ENCODE results near the gene MEI1.
"Not testable (repeated sequence)": the region's sequence is repeated elsewhere in the genome, so short reads cannot be mapped to it uniquely, and the experiment has no call there.

The MEI1 gene

GRCh38 chr22:41699264-41700107, at the start of gene MEI1:
TSS of gene MEI1 (plus strand) at chr22:41699503. CDS start at chr22:41699539, 36 bp downstream.
- no peak for DNase-seq

GRCh38 chr22:41650229-41650628, 49.1 kb upstream of the MEI1 start:
- DNase-seq = no peak

- DNase-seq = no peak
Observed at GRCh38 chr22:41650821-41651220, 48.5 kb upstream of the MEI1 start.

- DNase-seq = no peak
Observed at GRCh38 chr22:41654322-41654721, 45.0 kb upstream of the MEI1 start.

- DNase-seq = no peak
Observed at GRCh38 chr22:41656556-41656955, 42.7 kb upstream of the MEI1 start.

GRCh38 chr22:41657709-41658108, 41.6 kb upstream of the MEI1 start:
- DNase-seq = no peak

GRCh38 chr22:41658869-41659268, 40.4 kb upstream of the MEI1 start:
- DNase-seq = no peak

- DNase-seq = no peak
Observed at GRCh38 chr22:41659941-41660340, 39.4 kb upstream of the MEI1 start.

- no peak for DNase-seq
Observed at GRCh38 chr22:41660416-41660815, 38.9 kb upstream of the MEI1 start.

GRCh38 chr22:41661088-41661487, 38.2 kb upstream of the MEI1 start:
- DNase-seq = no peak

GRCh38 chr22:41661713-41662112, 37.6 kb upstream of the MEI1 start:
- DNase-seq = no peak

- not testable (repeated sequence) for DNase-seq
Observed at GRCh38 chr22:41663594-41663993, 35.7 kb upstream of the MEI1 start.

- DNase-seq = no peak
Observed at GRCh38 chr22:41664490-41664889, 34.8 kb upstream of the MEI1 start.

- DNase-seq = no peak
Observed at GRCh38 chr22:41664951-41665350, 34.4 kb upstream of the MEI1 start.

- no peak for DNase-seq
Observed at GRCh38 chr22:41668971-41669911, 30.1 kb upstream of the MEI1 start.

GRCh38 chr22:41672096-41672495, 27.2 kb upstream of the MEI1 start:
- DNase-seq = not testable (repeated sequence)

- DNase-seq = no peak
Observed at GRCh38 chr22:41672780-41673509, 26.4 kb upstream of the MEI1 start.

GRCh38 chr22:41674846-41675340, 24.4 kb upstream of the MEI1 start:
- DNase-seq = no peak

- DNase-seq = no peak
Observed at GRCh38 chr22:41676134-41676533, 23.2 kb upstream of the MEI1 start.

GRCh38 chr22:41681616-41682015, 17.7 kb upstream of the MEI1 start:
- DNase-seq = no peak

- DNase-seq = peak; percentile 32
Observed at GRCh38 chr22:41682033-41682807, 17.1 kb upstream of the MEI1 start.

- no peak for DNase-seq
Observed at GRCh38 chr22:41683052-41683451, 16.3 kb upstream of the MEI1 start.

Measured in KG1 (cell line).